ENCODE results near the gene POU2F3. TPM values are rescaled to one million over a fixed set of nuclear protein-coding genes. Genes with fewer than 3 reads are reported as not detected.

The POU2F3 gene
- total and polyA plus RNA-seq, 8 donors = 0.18 to 1.9 (median 1.3) TPM; not detected in 2

GRCh38 chr11:120254788-120255518 lies 15.0 kb downstream of the POU2F3 start:
- WGBS, 5 donors = 15 to 18% (median 16%) methylated on average over 13 of the region's 13 CpGs
- Histone ChIP-seq H3K4me1 (peaks cover 7 to 16% (median 12%) of the 10 kb centered on the region in 4 donors), H3K27me3 (peaks cover 0 to 92% (median 38%) of the 10 kb centered on the region in 3 donors), H3K27ac (no peak overlapping the region), H3K4me3 (no peak overlapping the region), H3K9me3 (no peaks in the 10 kb centered on the region), H3K36me3 (no peaks in the 10 kb centered on the region)
- intact Hi-C loops (cut with DNase I; ENCODE audit: low total_unique reads) = no loop called here
- DNase-seq = peak in 1 of 2 donors; percentile 67
- TF ChIP-seq EP300 (IDR thresholded peaks at IDR 0.05) = no peak
- no peak for TF ChIP-seq CTCF (IDR thresholded peaks at IDR 0.05)
- no peak for TF ChIP-seq POLR2A (IDR thresholded peaks at IDR 0.05)
- no peak for TF ChIP-seq POLR2AphosphoS5 (IDR thresholded peaks at IDR 0.05)

GRCh38 chr11:120255519-120255866 lies 15.6 kb downstream of the POU2F3 start:
- Histone ChIP-seq H3K4me3 (no peak overlapping the region), H3K27ac (no peak overlapping the region), H3K9me3 (no peaks in the 10 kb centered on the region), H3K36me3 (no peaks in the 10 kb centered on the region), H3K27me3 (peaks cover 0 to 88% (median 38%) of the 10 kb centered on the region in 3 donors), H3K4me1 (peaks cover 7 to 16% (median 12%) of the 10 kb centered on the region in 4 donors)
- WGBS, 5 donors = 6 to 18% (median 10%) methylated on average over 5 to 9 of the region's 9 CpGs
- no peak for DNase-seq
- intact Hi-C loops (cut with DNase I; ENCODE audit: low total_unique reads) = no loop called here
- TF ChIP-seq EP300 (IDR thresholded peaks at IDR 0.05) = no peak
- TF ChIP-seq CTCF (IDR thresholded peaks at IDR 0.05) = no peak
- no peak for TF ChIP-seq POLR2AphosphoS5 (IDR thresholded peaks at IDR 0.05)
- TF ChIP-seq POLR2A (IDR thresholded peaks at IDR 0.05) = no peak

- Histone ChIP-seq H3K36me3 (no peaks in the 10 kb centered on the region), H3K4me3 (no peak overlapping the region), H3K9me3 (no peaks in the 10 kb centered on the region), H3K27me3 (peaks cover 0 to 85% (median 38%) of the 10 kb centered on the region in 3 donors), H3K4me1 (peaks cover 7 to 16% (median 12%) of the 10 kb centered on the region in 4 donors), H3K27ac (no peak overlapping the region)
- intact Hi-C loops (cut with DNase I; ENCODE audit: low total_unique reads) = no loop called here
- DNase-seq = no peak
- TF ChIP-seq POLR2A (IDR thresholded peaks at IDR 0.05) (no peak), CTCF (IDR thresholded peaks at IDR 0.05) (no peak), EP300 (IDR thresholded peaks at IDR 0.05) (no peak), POLR2AphosphoS5 (IDR thresholded peaks at IDR 0.05) (no peak)
- 37 to 66% (median 53%) methylated on average over 4 of the region's 4 CpGs for WGBS, 5 donors
These were observed 16.2 kb downstream of the POU2F3 start for GRCh38 chr11:120256178-120256577.

- WGBS, 5 donors = 72 to 89% (median 80%) methylated on average over 2 of the region's 2 CpGs
- no peaks in the 10 kb centered on the region for H3K9me3 ChIP-seq
- H3K4me3 ChIP-seq = no peak overlapping the region
- peaks cover 0 to 80% (median 38%) of the 10 kb centered on the region in 3 donors for H3K27me3 ChIP-seq
- TF ChIP-seq POLR2AphosphoS5 (IDR thresholded peaks at IDR 0.05) = no peak
- no peak for TF ChIP-seq CTCF (IDR thresholded peaks at IDR 0.05)
- no peak for TF ChIP-seq EP300 (IDR thresholded peaks at IDR 0.05)
- TF ChIP-seq POLR2A (IDR thresholded peaks at IDR 0.05) = no peak
- DNase-seq = no peak
- H3K36me3 ChIP-seq = no peaks in the 10 kb centered on the region
- no peak overlapping the region for H3K27ac ChIP-seq
- H3K4me1 ChIP-seq = peaks cover 7 to 16% (median 12%) of the 10 kb centered on the region in 4 donors
- intact Hi-C loops (cut with DNase I; ENCODE audit: low total_unique reads) = no loop called here
These were observed 16.8 kb downstream of the POU2F3 start for GRCh38 chr11:120256779-120257178.

Data from stomach (tissue), 9 donors.